GM19324 (cell line): ENCODE data around the gene ZC3H12C.
"Not testable (repeated sequence)": the region's sequence is repeated elsewhere in the genome, so short reads cannot be mapped to it uniquely, and the experiment has no call there.

Source experiments
- ATAC-seq: cut with Tn5 transposase; IDR thresholded peaks from one replicate; pipeline ENCODE4 v1.9.1; 2021; ENCODE audit warnings: mild to moderate bottlenecking, moderate library complexity; ENCODE audit not compliant: unreplicated experiment, low FRiP score

The ZC3H12C gene

DNA sequence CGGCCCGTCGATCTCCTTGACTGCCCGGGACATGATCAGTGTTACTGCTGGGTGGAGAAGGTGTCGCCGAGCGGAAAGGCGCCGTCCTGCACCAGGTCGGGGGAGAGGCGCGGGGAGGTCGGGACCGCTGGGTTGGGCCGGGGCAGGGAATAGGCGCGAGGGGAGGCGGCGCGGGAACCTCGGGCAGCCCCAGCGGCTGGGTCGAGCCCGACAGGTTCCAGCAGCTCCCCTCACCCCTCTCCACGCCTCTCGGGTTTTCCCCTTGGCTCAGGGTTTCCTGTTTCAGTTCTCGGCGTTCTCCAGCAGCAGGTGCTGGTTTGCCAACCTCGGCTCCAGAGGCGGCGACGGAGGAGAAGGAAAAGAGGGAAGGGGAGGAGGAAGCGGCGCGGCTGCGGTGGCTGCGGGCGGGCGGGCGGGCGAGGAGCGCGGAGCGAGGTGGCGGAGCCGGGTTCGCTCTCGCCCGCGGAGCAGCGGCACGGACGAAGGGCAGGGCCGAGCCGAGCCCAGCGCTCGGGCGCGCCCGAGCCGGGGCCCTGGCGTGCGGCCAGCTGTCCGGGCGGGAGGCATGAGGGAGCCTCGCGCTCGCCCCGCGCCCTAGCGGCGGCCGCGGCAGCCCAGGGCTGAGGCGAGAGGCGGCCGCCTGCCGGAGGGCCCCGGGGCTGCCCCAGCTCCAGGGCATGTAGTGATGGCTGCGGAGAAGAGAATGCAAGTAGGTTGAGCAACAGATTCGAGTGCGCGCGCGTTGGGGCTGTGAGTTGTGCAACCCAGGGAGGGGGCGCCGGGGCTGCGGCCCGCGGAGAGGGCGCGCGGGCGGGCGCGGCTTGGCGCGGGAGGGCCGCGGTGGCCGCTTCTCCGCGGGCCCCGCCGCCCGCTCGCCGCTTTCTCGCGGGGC is at the start of gene ZC3H12C:
ZC3H12C (plus strand) TSS at position 878 of the 892 bp plus-strand sequence. CDS start 20 bp downstream, outside the sequence.
- ATAC-seq = peak; percentile 79

- no peak for ATAC-seq
These were observed 48.8 kb upstream of the ZC3H12C start for GRCh38 chr11:110044226-110044968.

DNA sequence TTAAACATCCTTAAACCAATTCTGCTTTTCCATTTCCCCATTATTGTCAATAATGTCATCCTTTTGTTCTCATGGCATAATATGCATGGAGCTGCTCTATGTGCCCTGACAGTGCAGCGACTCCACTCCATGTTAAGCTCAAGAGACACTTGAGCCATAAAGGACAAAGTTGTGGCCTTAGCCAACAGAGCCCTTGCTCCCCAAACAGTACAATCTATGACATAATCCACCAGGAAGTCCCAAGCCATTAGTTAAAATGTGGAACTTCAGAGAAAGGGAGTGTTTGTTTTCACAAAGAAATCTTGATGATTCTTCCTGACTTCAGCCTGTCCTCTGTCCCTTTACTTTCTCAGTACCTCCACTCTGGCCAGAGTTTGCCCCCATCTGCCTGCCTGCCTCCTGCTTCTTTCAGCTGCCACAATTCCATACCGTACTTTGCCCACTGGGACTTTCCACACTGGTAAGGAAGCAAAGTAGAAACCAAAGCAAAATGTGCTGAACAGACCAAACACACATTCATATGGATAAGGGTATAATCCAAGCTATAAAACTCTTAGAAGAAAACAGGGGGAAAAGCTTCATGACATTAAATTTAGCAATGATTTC is 46.3 kb upstream of the ZC3H12C start:
- ATAC-seq = no peak

DNA sequence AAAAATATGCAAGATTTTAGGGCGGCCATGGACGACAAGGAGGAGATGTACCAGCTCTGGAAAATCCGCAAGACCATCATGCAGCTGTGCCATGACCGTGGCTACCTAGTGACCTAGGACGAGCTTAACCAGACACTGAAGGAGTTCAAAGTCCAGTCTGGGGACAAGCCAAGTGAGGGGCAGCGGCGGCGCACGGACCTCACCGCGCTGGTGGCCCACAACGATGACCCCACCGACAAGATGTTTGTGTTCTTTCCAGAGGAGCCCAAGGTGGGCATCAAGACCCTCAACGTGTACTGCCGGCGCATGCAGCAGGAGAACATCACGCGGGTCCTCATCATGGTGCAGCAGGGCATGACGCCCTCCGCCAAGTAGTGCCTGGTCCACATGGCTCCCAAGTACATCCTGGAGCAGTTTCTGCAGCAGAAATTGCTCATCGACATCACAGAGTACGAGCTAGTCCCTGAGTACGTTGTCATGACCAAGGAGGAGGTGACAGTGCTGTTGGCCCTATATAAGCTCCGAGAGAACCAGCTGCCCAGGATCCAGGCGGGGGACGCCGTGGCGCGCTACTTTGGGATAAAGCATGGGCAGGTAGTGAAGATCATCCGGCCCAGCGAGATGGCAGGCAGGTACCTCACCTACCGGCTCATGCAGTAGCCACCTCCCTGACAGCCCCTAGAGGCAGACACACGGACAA is 43.5 kb upstream of the ZC3H12C start:
- ATAC-seq = no peak

- no peak for ATAC-seq
These were observed 43.0 kb upstream of the ZC3H12C start for GRCh38 chr11:110050201-110050506.

GRCh38 chr11:110053848-110054414 is 39.3 kb upstream of the ZC3H12C start:
- no peak for ATAC-seq

- no peak for ATAC-seq
These were observed 36.2 kb upstream of the ZC3H12C start for GRCh38 chr11:110056956-110057355.

GRCh38 chr11:110059706-110060463 is 33.3 kb upstream of the ZC3H12C start:
- no peak for ATAC-seq

DNA sequence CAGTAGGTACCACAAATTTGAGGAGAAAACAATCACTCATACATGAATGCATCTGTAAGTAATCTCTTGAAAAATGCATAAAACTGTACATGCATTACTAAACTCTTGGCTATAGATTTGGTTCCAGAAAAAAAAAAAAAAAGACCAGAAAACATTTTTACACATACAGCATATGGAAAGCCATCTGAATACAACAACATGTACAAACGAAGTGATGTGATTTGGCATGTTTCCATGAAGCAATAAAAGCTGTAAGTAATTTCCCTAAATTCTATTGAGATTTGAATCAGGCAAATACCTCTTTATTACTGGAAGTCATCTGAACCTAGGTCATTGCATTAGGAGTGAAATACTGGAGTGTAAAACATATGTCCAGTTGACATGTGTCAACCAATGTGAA is 31.9 kb upstream of the ZC3H12C start:
- no peak for ATAC-seq

DNA sequence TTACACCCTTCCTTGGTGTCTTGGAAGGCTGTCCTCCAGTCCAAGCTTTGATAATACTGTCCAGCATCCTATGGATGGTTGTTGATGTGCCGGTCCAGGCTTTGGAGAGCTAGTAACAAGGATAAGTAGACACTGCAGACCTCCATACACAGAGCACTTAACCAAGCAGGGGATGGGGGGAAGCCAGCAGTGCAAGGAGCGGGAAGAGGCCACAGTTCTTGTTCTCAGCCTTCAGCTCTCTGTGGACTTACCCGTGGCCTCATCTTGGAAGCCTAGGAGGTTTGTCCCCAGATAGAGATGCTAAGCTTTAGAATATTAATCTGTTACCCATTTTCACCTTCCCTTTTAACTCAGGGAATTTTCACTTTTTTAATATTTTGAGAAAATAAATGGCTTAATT is 30.9 kb upstream of the ZC3H12C start:
- ATAC-seq = no peak

DNA sequence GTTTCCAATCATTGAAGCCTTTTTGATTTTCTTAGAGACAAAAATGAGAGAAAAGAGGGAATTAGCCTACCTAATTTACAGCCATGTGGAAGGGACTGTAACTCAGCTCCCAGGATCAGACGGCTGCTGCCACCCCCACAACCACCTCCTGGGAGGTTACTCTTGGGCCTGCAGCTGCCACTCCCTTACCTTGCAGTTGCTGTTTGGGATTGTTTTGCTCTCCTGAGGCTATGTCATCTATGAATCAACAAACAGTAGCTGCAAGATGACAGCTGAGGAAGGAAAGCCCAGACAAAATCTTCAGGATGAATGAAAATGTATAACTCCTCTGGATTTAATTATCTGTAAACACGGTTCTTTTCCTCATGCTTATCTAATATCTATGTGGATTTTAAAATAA is 28.0 kb upstream of the ZC3H12C start:
- no peak for ATAC-seq

DNA sequence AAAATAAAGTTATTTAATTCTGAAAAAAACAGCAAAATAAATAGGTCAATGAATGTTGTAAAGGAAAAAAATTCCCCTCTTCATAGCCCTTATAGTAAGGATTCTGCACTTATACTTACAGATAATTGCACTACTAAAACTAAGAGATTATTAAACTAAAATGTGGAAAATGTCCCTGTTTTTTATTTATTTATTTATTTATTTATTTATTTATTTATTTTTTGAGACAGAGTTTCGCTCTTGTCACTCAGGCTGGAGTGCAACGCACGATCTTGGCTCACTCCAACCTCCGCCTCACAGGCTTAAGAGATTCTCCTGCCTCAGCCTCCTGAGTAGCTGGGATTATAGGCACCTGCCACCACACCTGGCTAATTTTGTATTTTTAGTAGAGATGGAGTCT is 25.2 kb upstream of the ZC3H12C start:
- ATAC-seq = not testable (repeated sequence)

DNA sequence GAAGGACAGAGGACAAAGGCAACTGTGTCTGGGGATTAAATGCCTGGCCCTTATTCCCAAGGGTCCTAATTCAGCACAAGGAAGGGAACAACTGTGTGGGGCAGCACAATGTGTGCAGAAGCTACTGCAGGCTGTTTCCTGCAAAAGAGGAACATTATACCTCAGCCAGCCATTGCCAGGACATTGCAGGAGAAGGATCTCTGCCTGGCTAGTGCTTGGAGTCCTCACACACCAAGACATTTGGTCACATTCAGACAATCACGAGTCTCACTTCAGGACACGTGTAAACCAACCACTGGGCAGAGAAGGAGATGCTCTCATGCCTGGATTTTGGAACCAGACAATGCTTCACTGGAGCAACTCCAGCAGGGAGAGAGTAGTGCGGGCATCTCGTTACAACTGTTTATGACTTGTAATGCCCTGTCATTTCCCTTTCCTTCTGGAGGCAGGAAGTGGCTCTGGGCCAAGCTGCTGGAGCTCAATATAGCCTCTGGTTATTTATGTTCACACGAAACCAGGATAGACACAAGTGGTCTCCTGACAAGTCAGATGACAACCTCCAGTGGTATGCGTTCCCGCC is 23.9 kb upstream of the ZC3H12C start:
- no peak for ATAC-seq

DNA sequence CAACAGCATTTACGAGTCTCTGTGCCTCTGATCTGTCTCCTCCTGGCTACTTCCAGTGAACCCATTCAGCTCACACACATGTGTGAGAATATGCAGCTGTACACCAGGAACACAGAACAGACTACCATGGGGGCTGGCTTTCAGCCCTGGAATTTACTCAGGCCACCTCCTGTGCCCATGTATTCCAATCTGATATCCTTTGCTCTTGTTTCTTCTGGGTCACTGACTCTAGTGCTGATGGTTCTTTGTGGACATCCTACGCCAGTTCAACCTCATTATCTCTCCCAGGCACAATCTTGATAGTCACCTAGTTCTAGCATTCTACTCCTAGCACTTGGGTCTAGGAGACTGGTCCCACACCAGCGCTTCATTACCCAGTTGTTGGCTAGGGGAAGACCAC is 23.0 kb upstream of the ZC3H12C start:
- no peak for ATAC-seq

- ATAC-seq = no peak
These were observed 22.0 kb upstream of the ZC3H12C start for GRCh38 chr11:110071197-110071596.

DNA sequence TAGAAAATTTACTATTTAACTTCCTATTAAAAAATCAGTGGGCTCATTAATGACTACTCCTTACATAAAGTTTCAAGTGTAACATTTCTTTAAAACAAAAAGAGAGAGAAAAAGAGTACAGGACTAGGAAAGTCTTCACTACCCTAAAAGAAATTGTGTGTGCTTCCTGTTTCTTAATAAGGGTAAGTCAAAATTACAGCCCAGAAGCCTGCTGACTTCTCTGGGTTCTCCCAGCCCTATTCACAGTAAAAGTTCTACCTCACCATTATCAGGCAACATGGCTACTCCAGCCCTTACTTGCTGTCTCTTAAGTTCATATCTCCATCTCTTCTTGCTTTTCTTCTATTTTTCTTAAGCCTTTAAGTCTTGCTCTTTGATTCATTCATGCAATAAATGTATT is 20.3 kb upstream of the ZC3H12C start:
- ATAC-seq = no peak

- no peak for ATAC-seq
These were observed 18.7 kb upstream of the ZC3H12C start for GRCh38 chr11:110074499-110074898.

DNA sequence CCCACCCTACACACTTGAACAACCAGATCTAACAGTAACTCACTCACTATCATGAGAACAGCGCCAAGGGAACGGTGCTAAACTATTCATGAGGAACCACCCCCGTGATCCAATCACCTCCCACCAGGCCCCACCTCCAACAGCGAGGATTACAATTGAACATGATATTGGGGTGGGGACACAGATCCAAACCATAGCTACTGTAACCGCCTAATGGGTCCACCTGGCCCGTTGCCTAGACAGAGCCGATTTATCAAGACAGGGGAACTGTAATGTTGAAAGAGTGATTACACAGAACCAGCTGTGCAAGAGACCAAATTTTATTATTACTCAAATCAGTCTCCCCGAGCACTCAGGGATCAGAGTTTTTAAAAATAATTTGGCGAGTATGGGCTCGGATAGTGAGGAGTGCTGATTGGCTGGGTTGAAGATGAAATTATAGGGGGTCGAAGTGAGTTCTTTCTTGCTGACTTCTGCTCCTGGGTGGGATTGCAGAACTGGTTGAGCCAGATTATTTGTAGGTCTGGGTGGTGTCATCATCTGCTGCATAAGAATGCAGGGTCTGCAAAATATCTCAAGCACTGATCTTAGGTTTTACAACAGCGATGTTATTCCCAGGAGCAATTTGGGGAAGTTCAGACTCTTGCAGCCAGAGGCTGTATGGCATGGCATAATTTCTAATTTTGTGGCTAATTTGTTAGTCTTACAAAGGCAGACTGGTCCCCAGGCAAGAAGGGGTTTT is 17.9 kb upstream of the ZC3H12C start:
- no peak for ATAC-seq

GRCh38 chr11:110075847-110076208 is 17.4 kb upstream of the ZC3H12C start:
- ATAC-seq = no peak
